WTC11 (cell line): ENCODE data around the gene DNAH1. TPM values are rescaled to one million over a fixed set of nuclear protein-coding genes. Genes with fewer than 3 reads are reported as not detected.

Experiments
- ATAC-seq: fragments of 200-7000 bp; cut with Tn5 transposase; 2 replicates; pipeline ENCODE4 v1.10.0; 2021; ENCODE audit warnings: mild to moderate bottlenecking, moderate library complexity
- CTCF ChIA-PET: fragments of 300-600 bp; sonication (Branson Sonifier 250); formaldehyde crosslinking; loops from one replicate; lab custom pipeline; 2021; ENCODE audit warnings: antibody characterized with exemption; lab: Charles Lee
- POLR2A ChIA-PET: fragments of 350-600 bp; sonication (Branson Sonifier 250); formaldehyde crosslinking; loops from one replicate; lab custom pipeline; 2021; ENCODE audit warnings: antibody characterized with exemption; lab: Charles Lee
- DNase-seq: peaks from one replicate; pipeline ENCODE4 v3.0.0; 2021; ENCODE audit warnings: low spot score
- H3K27ac Mint-ChIP-seq: 2 replicates; pipeline ENCODE4 v1.8.0; 2021; ENCODE audit warnings: mixed read lengths
- H3K27me3 Mint-ChIP-seq: 2 replicates; pipeline ENCODE4 v1.8.0; 2021; ENCODE audit warnings: low read depth, mild to moderate bottlenecking, moderate library complexity, mixed read lengths
- H3K36me3 Mint-ChIP-seq: 2 replicates; pipeline ENCODE4 v1.8.0; 2021; ENCODE audit warnings: mixed read lengths
- H3K4me1 Mint-ChIP-seq: 2 replicates; pipeline ENCODE4 v1.8.0; 2022; ENCODE audit warnings: mixed read lengths
- H3K4me3 Mint-ChIP-seq: 2 replicates; pipeline ENCODE4 v1.8.0; 2021; ENCODE audit warnings: mild to moderate bottlenecking, moderate library complexity, mixed read lengths
- H3K9me3 Mint-ChIP-seq: 2 replicates; pipeline ENCODE4 v1.8.0; 2021; ENCODE audit warnings: mixed read lengths
- AFF4 ChIP-seq: sonication (generic); formaldehyde crosslinking; IDR thresholded peaks from 2 replicates; pipeline ENCODE4 v1.8.1; 2023; ENCODE audit warnings: mild to moderate bottlenecking, missing genetic modification reagents, borderline replicate concordance
- CREM ChIP-seq: sonication (generic); formaldehyde crosslinking; IDR thresholded peaks from 2 replicates; pipeline ENCODE4 v1.8.1; 2022; ENCODE audit warnings: mild to moderate bottlenecking, missing genetic modification reagents, moderate library complexity
- ETV6 ChIP-seq: sonication (generic); formaldehyde crosslinking; IDR thresholded peaks from 2 replicates; pipeline ENCODE4 v1.8.1; 2022; ENCODE audit warnings: mild to moderate bottlenecking, missing genetic modification reagents
- GABPB1 ChIP-seq: sonication (generic); formaldehyde crosslinking; IDR thresholded peaks from 2 replicates; pipeline ENCODE4 v1.8.1; 2023; ENCODE audit warnings: mild to moderate bottlenecking, missing genetic modification reagents
- IRF2 ChIP-seq: sonication (generic); formaldehyde crosslinking; IDR thresholded peaks from 2 replicates; pipeline ENCODE4 v1.8.0; 2022; ENCODE audit warnings: low read depth, missing genetic modification reagents, borderline replicate concordance
- JUN ChIP-seq: sonication (generic); formaldehyde crosslinking; IDR thresholded peaks from 2 replicates; pipeline ENCODE4 v1.8.0; 2023; ENCODE audit warnings: mild to moderate bottlenecking, missing genetic modification reagents
- MXD4 ChIP-seq: fragments of 250-450 bp; sonication (Bioruptor Pico); IDR thresholded peaks from 2 replicates; pipeline ENCODE4 v1.8.0; 2021; ENCODE audit warnings: mild to moderate bottlenecking, moderate library complexity, borderline replicate concordance
- NFATC4 ChIP-seq: fragments of 250-450 bp; sonication (Bioruptor Pico); IDR thresholded peaks from 2 replicates; pipeline ENCODE4 v1.9.0; 2021; ENCODE audit warnings: mild to moderate bottlenecking
- NR3C1 ChIP-seq: sonication (generic); formaldehyde crosslinking; conservative IDR thresholded peaks from 2 replicates; pipeline ENCODE4 v1.8.1; 2023; ENCODE audit warnings: low read depth, mild to moderate bottlenecking, missing genetic modification reagents
- SMAD3 ChIP-seq: sonication (generic); formaldehyde crosslinking; IDR thresholded peaks from 2 replicates; pipeline ENCODE4 v1.8.0; 2022; ENCODE audit warnings: missing genetic modification reagents, mild to moderate bottlenecking, borderline replicate concordance
- SMAD4 ChIP-seq: sonication (generic); formaldehyde crosslinking; IDR thresholded peaks from 2 replicates; pipeline ENCODE4 v1.8.0; 2022; ENCODE audit warnings: mild to moderate bottlenecking, missing genetic modification reagents
- SOX15 ChIP-seq: fragments of 250-450 bp; sonication (Bioruptor Pico); IDR thresholded peaks from 2 replicates; pipeline ENCODE4 v1.9.0; 2021; ENCODE audit warnings: mild to moderate bottlenecking
- ZNF138 ChIP-seq: sonication (generic); formaldehyde crosslinking; conservative IDR thresholded peaks from 2 replicates; pipeline ENCODE4 v1.8.1; 2022; ENCODE audit warnings: mild to moderate bottlenecking, moderate library complexity, missing genetic modification reagents
- ZNF317 ChIP-seq: sonication (generic); formaldehyde crosslinking; IDR thresholded peaks from 2 replicates; pipeline ENCODE4 v1.8.1; 2023; ENCODE audit warnings: low read depth, mild to moderate bottlenecking, moderate library complexity, missing genetic modification reagents, borderline replicate concordance
- total RNA-seq: library from RNA; stranded (reverse); gene quantifications from 3 replicates; pipeline ENCODE4 v1.2.3, GENCODE V29; 2021
- TF ChIP-seq, protein P1 (sequence below): sonication (generic); formaldehyde crosslinking; IDR thresholded peaks from 2 replicates; pipeline ENCODE4 v1.8.0; 2022; ENCODE audit warnings: mild to moderate bottlenecking, missing genetic modification reagents
- TF ChIP-seq, protein P2 (sequence below): fragments of 200-600 bp; IDR thresholded peaks from 2 replicates; pipeline ENCODE4 v1.8.0; 2022; ENCODE audit warnings: antibody characterized with exemption

DNAH1 gene
- total RNA-seq, 1 experiment from 2014 or later = 1.5 TPM

DNA sequence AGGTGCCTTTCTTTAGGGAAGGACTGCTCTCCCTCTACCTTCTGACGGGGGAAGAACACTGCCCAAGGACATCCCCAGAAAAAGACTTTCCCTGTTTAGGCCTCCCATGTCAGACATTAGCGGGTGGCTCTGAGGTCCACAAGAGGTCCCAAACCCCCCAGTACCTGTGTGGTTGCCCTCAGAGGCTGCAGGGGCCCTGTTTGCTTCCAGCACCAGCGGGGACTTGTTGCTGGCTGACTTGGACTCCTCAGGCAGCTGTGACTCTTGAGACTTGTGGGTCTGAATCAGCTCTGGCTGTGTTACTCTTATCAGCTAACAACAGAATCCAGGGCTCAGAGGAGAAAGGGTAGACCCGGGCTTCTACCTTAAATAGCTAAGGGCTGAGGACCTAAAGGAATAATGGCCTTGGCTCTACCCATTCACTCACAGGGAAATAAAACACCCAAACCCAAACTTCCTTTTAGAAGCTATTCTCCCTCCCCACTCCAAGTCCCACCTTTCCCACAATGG lies 89.5 kb downstream of the DNAH1 start:
- no peak overlapping the region for H3K4me3 Mint-ChIP-seq
- H3K4me1 Mint-ChIP-seq = 0 out of 2 replicates have a peak, but pooled peaks cover 3% of the 10 kb centered on the region
- no peak for TF ChIP-seq SOX15 (CRISPR knock-in tag)
- no peak for TF ChIP-seq IRF2 (CRISPR knock-in tag)
- TF ChIP-seq MXD4 (CRISPR knock-in tag) = no peak
- TF ChIP-seq SMAD4 (CRISPR knock-in tag) = no peak
- no peak for TF ChIP-seq NR3C1 (CRISPR knock-in tag)
- TF ChIP-seq AFF4 = no peak
- TF ChIP-seq CREM = no peak
- TF ChIP-seq ETV6 = no peak
- no peak for TF ChIP-seq ZNF138 (CRISPR knock-in tag)
- TF ChIP-seq, protein P1, sequence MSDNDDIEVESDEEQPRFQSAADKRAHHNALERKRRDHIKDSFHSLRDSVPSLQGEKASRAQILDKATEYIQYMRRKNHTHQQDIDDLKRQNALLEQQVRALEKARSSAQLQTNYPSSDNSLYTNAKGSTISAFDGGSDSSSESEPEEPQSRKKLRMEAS (CRISPR knock-in tag) = no peak
- TF ChIP-seq, protein P2, sequence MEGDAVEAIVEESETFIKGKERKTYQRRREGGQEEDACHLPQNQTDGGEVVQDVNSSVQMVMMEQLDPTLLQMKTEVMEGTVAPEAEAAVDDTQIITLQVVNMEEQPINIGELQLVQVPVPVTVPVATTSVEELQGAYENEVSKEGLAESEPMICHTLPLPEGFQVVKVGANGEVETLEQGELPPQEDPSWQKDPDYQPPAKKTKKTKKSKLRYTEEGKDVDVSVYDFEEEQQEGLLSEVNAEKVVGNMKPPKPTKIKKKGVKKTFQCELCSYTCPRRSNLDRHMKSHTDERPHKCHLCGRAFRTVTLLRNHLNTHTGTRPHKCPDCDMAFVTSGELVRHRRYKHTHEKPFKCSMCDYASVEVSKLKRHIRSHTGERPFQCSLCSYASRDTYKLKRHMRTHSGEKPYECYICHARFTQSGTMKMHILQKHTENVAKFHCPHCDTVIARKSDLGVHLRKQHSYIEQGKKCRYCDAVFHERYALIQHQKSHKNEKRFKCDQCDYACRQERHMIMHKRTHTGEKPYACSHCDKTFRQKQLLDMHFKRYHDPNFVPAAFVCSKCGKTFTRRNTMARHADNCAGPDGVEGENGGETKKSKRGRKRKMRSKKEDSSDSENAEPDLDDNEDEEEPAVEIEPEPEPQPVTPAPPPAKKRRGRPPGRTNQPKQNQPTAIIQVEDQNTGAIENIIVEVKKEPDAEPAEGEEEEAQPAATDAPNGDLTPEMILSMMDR = no peak
- TF ChIP-seq GABPB1 (CRISPR knock-in tag) = no peak
- no peak for TF ChIP-seq ZNF317 (CRISPR knock-in tag)
- no peak for TF ChIP-seq JUN (CRISPR knock-in tag)
- no peak for TF ChIP-seq NFATC4 (CRISPR knock-in tag)
- H3K27me3 Mint-ChIP-seq = no peaks in the 10 kb centered on the region
- no peak for DNase-seq
- H3K9me3 Mint-ChIP-seq = no peaks in the 10 kb centered on the region
- no peak for ATAC-seq
- H3K36me3 Mint-ChIP-seq = peaks cover 50% of the 10 kb centered on the region
- H3K27ac Mint-ChIP-seq = no peak overlapping the region
- POLR2A ChIA-PET = interaction anchor here (0.6 kb wide), 1 partner anchor 10 kb away, joined by 3 read pairs; no protein-coding TSS in a partner anchor
- CTCF ChIA-PET = interaction anchor here (1.7 kb wide), 2 partner anchors 17 to 20 kb away, joined by 5 read pairs; no protein-coding TSS in a partner anchor

DNA sequence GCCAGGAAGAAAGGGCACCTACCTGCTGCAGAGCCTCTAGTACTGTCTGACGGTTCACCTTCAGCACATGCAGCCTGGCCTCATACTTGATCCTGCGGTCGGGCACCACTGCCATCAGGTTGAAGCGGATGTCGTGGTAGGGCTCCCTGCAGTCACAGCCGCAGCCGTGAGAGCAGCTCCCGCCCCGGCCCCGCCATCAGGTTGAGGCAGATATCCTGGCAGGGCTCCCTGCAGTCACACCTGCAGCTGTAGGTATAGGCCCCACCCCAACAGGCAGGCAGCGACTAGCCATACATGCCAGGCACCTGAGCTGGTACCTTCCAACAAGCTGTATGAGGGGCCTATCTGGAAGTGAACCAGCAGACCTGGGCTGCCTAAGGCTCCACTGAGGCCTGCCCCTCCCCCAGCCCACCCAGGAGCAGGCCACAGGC lies 90.1 kb downstream of the DNAH1 start:
- Mint-ChIP-seq H3K27ac (no peak overlapping the region), H3K4me1 (peaks cover 5% of the 10 kb centered on the region; the same call in 1 of the 2 replicates), H3K9me3 (no peaks in the 10 kb centered on the region), H3K27me3 (no peaks in the 10 kb centered on the region), H3K4me3 (no peak overlapping the region), H3K36me3 (peaks cover 50% of the 10 kb centered on the region)
- DNase-seq (no peak), ATAC-seq (no peak)
- ChIA-PET POLR2A (no interaction called here), CTCF (interaction anchor here (1.7 kb wide), 2 partner anchors 18 to 21 kb away, joined by 5 read pairs; no protein-coding TSS in a partner anchor)
- TF ChIP-seq SMAD3 (no peak), AFF4 (no peak)
- TF ChIP-seq, all 79 proteins: peak for 0
